ENCODE results near the gene PDK2.

Gene PDK2

GRCh38 chr17:50151041-50151936 is 56.1 kb downstream of the PDK2 start:
- DNase-seq (ENCODE audit: low read depth), result peak; percentile 71

GRCh38 chr17:50151937-50152547 is 56.9 kb downstream of the PDK2 start:
- peak; percentile 78 for DNase-seq (ENCODE audit: low read depth)

- no peak for DNase-seq (ENCODE audit: low read depth)
These were observed 57.6 kb downstream of the PDK2 start for GRCh38 chr17:50152736-50153135.

- DNase-seq (ENCODE audit: low read depth), result no peak
These were observed 58.8 kb downstream of the PDK2 start for GRCh38 chr17:50153650-50154575.

- no peak for DNase-seq (ENCODE audit: low read depth)
These were observed 59.5 kb downstream of the PDK2 start for GRCh38 chr17:50154604-50155003.

GRCh38 chr17:50155115-50155819 is 60.1 kb downstream of the PDK2 start:
- DNase-seq (ENCODE audit: low read depth), result no peak

GRCh38 chr17:50157891-50158290 is 62.7 kb downstream of the PDK2 start:
- no peak for DNase-seq (ENCODE audit: low read depth)

GRCh38 chr17:50161023-50161910 is 66.1 kb downstream of the PDK2 start:
- peak; percentile 68 for DNase-seq (ENCODE audit: low read depth)

All from HS-5 (cell line).